Ammon's horn (tissue), 1 donor: ENCODE data around the gene CCDC175.
A peak's percentile ranks its signal among the peaks of the same experiment; 100 is the strongest.

Experiments used
- DNase-seq: peaks from one replicate; pipeline ENCODE4 v3.0.0-alpha.2; 2016; ENCODE audit warnings: low spot score

The CCDC175 gene

GRCh38 chr14:59482541-59483331 is 93.9 kb downstream of the CCDC175 start:
- no peak for DNase-seq

DNA sequence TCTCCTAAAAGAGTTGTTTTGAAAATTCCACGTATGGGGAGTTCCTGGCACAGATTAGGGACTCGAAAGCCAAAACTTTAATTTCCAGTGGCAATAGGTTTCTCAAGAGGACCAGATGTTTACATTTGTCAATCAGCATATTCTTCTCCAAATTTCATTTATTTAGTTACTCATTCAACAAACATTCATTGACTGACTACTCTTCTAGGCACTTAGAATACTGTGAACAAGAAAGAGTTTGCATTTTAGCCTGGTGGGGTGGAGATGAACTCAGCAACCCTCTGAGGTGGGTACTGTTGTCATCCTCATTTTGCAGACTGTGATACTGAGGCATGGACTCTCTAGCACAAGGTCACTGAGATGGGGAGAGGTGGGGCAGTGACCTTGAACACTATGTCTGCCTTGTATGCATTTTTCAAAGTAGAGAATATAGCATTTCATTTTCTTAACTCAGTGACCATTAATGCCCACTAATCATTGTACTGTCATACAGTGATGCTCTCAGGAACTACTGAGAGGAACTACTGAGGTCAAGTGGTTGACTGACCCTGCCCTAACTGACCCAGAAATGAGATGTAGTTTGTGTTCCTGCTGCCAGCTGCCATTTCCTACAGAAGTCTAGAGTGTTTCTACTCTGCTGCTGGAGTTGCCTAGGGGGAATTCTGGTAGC is 94.6 kb downstream of the CCDC175 start:
- no peak for DNase-seq

- no peak for DNase-seq
These were observed 95.2 kb downstream of the CCDC175 start for GRCh38 chr14:59481407-59481806.

DNA sequence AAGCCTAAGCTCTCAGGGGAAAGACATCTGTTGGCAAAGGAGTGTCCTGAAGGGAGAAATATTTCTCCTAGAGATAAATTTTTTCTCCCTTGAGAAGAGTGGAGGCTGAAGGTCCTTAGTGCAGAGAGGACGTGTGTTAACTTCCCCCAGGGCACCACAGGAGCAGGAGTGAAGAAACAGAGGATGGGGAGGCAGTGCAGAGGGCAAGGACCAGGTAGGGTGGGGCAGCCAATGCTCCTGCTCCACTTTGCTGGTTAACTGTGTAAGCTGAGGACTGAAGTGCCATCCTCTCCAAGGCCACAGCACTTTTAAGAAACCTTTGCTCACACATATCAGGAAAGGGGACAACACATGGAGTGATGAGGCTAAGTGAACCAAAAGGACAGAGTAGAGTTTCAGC is 96.4 kb downstream of the CCDC175 start:
- DNase-seq, result no peak

DNA sequence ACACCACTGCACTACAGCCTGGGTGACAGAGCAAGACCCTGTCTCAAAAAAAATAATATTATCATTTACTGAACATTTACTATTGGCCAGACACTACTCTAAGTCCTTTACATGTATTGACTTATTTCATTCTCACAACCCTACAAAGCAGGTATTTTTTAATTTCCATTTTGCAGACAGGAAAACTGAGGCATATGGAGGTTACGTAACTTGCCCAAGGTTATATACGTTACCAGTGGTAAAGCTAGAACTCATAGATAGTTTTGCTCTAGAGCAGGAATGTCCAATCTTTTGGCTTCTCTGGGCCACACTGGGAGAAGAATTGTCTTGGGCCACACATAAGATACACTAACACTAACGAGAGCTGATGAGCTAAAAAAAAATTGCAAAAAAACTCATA is 98.1 kb downstream of the CCDC175 start:
- DNase-seq, result no peak

DNA sequence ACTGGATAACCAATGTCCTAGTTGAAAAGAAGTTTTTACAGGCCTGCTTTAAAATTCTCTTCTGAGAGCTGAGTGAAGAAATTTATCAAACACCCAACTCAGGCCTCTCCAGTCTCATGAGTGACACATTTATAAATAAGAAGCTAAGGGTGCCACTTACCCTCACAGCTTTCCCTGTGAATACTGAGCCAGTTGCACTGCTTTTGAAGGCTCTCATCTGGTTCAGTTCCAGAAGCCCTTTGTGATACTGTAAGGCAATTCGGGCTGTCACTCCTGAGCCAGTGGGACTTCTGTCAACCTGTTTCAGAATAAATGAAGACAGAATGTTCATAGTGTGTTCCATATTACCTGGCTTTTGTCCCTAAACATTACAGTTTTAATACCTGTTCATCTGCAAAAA is 100.9 kb downstream of the CCDC175 start:
- no peak for DNase-seq

- DNase-seq, result no peak
These were observed 102.4 kb downstream of the CCDC175 start for GRCh38 chr14:59474172-59474571.

DNA sequence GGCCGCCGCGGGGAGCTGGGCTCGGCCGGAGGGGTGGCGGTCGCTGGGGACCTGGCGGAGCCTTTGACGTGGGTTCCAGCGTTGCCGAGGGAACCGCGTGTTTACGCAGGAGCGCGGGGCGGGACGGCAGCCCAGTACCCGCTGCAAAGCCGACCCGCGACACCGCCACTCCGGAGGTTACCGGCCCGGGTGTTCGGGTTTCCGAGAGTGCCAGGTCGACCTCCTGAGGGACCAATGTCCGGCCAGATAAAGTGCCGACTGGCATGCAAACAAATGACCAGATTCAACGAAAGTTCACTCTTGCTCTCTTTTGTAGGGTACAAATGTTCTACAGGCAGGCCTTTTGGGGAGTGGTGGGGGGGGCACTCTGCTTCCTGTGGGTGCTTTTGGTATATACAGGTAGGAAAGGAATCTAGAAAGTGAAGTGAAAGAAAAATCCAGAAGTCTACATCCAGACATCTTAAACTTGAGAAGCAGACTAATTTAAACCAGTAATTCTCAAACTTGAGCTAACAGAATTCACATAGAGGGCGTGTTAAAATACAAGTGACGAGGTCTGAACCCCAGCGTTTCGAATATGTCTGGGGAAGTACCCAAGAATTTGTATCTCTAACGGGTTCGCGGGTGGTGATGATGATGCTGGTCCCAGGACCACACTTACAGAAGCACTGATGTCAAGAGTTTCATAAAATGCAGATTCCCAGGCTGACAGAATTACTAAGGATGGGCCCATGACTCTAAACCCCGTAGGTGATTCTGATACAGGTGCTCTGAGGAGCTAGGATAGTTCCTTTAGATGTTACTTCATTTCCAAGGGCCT is 111.1 kb downstream of the CCDC175 start, which contains the start of gene GPR135:
GPR135 (minus strand) TSS at position 65 of the 820 bp plus-strand sequence. CDS start 154 bp downstream, outside the sequence.
- DNase-seq, result peak; percentile 69

DNA sequence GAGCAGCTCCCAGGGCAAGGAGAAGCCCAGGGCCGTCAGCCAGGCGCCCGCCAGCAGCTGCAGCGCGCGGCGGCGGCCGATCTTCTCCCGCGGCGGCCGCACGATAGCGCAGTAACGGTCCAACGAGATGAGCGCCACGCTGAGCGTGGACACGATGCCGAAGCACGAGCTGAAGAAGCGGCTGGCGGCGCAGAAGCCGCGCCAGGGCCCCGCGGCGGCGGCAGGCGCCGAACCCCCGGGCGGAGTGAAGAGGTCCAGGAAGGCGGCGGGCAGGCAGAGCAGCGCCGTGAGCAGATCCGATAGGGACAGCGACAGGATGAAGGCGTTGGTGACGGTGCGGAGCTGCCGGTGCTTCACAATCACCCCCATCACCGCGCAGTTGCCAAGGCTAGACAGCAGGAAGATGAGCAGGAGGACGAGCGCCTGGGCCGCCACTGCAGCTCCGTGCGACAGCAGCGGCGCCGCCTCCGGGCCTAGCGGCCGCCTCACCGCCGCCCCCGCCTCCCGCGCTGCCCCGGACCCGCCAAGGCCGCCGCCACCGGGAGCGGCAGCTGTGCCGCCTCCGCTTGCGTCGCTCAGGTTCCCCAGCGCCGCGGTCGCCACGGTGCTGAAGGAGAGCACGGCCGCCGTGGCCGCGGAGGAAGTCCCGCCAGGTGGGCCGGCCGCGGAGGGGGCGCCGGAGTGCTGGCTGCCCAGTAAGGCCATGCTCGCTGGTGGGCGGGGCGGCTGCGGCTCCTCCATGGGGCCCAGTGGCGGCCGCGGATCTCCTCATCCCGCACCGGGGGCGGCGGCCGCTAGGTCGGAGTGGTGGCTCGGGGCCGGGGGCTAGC is 111.9 kb downstream of the CCDC175 start:
- peak; percentile 70 for DNase-seq

- no peak for DNase-seq
These were observed 112.7 kb downstream of the CCDC175 start for GRCh38 chr14:59463787-59464485.

DNA sequence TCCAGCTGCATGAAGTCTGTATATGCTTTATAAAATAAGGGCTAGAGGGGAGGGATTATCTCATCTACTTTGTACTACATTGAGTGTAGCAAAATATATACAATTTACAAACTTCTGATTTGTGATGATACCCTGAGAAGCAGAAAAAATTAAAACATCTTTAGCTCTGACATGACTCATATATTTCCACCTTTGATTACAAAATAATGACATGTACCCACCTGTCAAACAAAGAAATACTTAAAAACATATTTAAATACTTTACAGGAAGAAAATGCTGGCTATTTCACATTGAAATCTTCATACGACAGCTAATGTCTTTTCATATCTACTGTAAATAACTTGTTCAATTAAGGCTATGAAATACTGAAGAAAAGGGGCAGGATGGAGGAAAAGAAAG is 114.7 kb downstream of the CCDC175 start:
- DNase-seq, result no peak

DNA sequence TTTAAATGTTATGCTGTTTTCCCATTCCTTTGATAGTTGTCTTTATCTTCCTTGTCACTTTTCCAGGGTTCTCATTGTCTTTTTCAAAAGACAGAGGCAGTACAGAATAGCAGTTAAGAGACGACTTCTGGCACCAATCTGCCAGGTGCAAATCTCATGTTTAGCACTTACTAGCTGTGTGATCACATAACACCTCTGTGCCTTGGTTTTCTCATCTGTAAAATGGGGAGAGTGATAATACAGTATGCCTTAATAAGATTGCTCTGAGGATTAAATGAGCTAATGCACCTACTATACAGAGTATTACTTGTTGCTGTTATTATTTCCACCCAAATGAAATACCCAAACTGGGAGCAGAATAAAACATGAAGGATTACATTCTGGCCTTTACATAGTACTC is 116.2 kb downstream of the CCDC175 start:
- no peak for DNase-seq

DNA sequence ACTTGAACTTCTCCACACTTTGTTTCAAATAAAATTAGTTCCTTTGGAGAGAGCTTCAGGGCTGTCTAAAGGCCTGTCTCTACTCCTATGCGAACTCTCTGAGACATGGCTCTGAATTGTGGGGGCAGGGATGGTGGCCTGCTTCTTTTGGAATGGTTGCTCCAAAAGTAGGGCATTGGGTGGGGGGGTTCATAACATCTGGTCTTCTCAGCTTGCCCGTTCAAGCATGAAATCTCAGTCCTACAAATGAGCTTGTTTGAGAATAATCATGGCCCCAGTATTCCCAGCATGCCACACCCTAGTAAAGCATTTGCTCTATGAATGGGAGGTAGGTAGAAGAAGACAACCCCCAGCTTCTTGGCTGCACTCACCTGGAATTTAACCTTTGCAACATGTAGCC is 118.1 kb downstream of the CCDC175 start:
- DNase-seq, result no peak

DNA sequence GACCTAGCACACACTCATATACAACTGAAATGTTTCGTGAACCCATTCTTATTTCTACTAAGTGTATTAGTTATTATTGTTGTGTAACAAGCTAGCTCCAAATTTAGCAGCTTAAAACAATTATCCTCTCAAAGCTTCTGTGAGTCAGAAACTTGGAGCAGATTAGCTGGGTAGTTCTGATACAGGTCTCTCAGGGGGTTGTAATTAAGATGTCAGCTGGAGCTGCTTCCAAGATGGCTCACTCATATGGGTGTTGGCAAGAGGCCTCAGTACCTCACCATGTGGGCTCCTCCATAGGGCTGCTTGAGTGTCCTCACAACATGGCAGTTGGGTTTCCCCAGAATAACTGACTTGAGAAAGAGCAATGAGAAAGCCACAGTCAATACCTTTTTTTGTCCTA is 121.2 kb downstream of the CCDC175 start:
- DNase-seq, result no peak
